ENCODE data around the gene INO80.

- no peak for TF ChIP-seq POLR2AphosphoS5 (IDR thresholded peaks at IDR 0.05; ENCODE audit: borderline replicate concordance, low read depth, low read length)
- TF ChIP-seq EZH2 (IDR thresholded peaks at IDR 0.05): no peak
These were observed 9.1 kb upstream of the INO80 start for GRCh38 chr15:41125063-41125669.
